HepG2 (cell line): Measurements from ENCODE around the gene TECPR1. TPM values are rescaled to one million over a fixed set of nuclear protein-coding genes. Genes with fewer than 3 reads are reported as not detected.

Source experiments
- DMAP1 ChIP-seq: IDR thresholded peaks from 2 replicates; pipeline ENCODE4 v1.6.1; 2016
- HNRNPUL1 ChIP-seq: fragments of 200-400 bp; formaldehyde crosslinking; IDR thresholded peaks from 2 replicates; pipeline ENCODE4 v1.6.1; 2017; ENCODE audit warnings: low read depth, mild to moderate bottlenecking, low read length, moderate library complexity
- IKZF4 ChIP-seq: sonication (generic); formaldehyde crosslinking; IDR thresholded peaks from 2 replicates; pipeline ENCODE4 v1.5.1; 2020; ENCODE audit warnings: borderline replicate concordance, mild to moderate bottlenecking, low read depth, missing genetic modification reagents; ENCODE audit errors: not compliant biosample characterization
- KAT7 ChIP-seq: IDR thresholded peaks from 2 replicates; pipeline ENCODE4 v1.6.1; 2018; ENCODE audit warnings: borderline replicate concordance, missing compliant biosample characterization
- MTF2 ChIP-seq: sonication (generic); formaldehyde crosslinking; IDR thresholded peaks from 2 replicates; pipeline ENCODE4 v1.5.0; 2020; ENCODE audit warnings: missing genetic modification reagents, borderline replicate concordance
- NBN ChIP-seq: fragments of 450-650 bp; conservative IDR thresholded peaks from 2 replicates; pipeline ENCODE4 v1.6.1; 2017
- NFKB2 ChIP-seq: sonication (generic); formaldehyde crosslinking; IDR thresholded peaks from 2 replicates; pipeline ENCODE4 v1.4.0; 2020; ENCODE audit warnings: missing genetic modification reagents, borderline replicate concordance
- TAF15 ChIP-seq: fragments of 200-400 bp; formaldehyde crosslinking; IDR thresholded peaks from one replicate; pipeline ENCODE4 v1.6.1; 2018; ENCODE audit warnings: mild to moderate bottlenecking, low read depth, low read length; ENCODE audit not compliant: poor library complexity, severe bottlenecking
- YY1 ChIP-seq: IDR thresholded peaks from 2 replicates; pipeline ENCODE4 v1.6.1; 2011; ENCODE audit warnings: low read length, low read depth, moderate library complexity, mild to moderate bottlenecking; ENCODE audit not compliant: insufficient read depth, insufficient replicate concordance
- ZFP36L2 ChIP-seq: sonication (generic); formaldehyde crosslinking; IDR thresholded peaks from 2 replicates; pipeline ENCODE4 v1.4.0; 2020; ENCODE audit warnings: missing genetic modification reagents
- ZNF160 ChIP-seq: sonication (generic); formaldehyde crosslinking; IDR thresholded peaks from 2 replicates; pipeline ENCODE4 v1.8.0; 2022; ENCODE audit warnings: mild to moderate bottlenecking, inconsistent platforms, missing genetic modification reagents
- ZNF501 ChIP-seq: sonication (generic); formaldehyde crosslinking; IDR thresholded peaks from 2 replicates; pipeline ENCODE4 v1.5.1; 2020; ENCODE audit warnings: mild to moderate bottlenecking, moderate library complexity, missing genetic modification reagents
- polyA plus RNA-seq, 8 experiments: library from polyadenylated mRNA; depleted of rRNA in 3 of 8; stranded (reverse) in 7 of 8; unstranded in 1 of 8; fragments of >200 nt; fragmentation: Illumina TruSeq in 4 of 8; extraction: Trizol in 4 of 8; gene quantifications; 2 replicates each; pipeline versions ENCODE4 v1.2.1 to v1.2.3, GENCODE V29; 2011 to 2016; ENCODE audit warnings: low read depth in 4 of 8, missing spikeins in 1 of 8, mixed read lengths in 1 of 8; ENCODE audit not compliant: insufficient read depth in 1 of 8
- total RNA-seq, 5 experiments: library from RNA; depleted of rRNA; stranded (reverse); fragments of >200 nt; fragmentation: Illumina TruSeq; extraction: Trizol; gene quantifications; 2 replicates each; pipeline ENCODE4 v1.2.3, GENCODE V29; 2016; ENCODE audit warnings: low read depth in 1 of 5
- TF ChIP-seq, protein P1 (sequence below): sonication (generic); formaldehyde crosslinking; IDR thresholded peaks from 2 replicates; pipeline ENCODE4 v1.4.0; 2020; ENCODE audit warnings: missing genetic modification reagents
- TF ChIP-seq, protein P2 (sequence below): sonication (generic); formaldehyde crosslinking; IDR thresholded peaks from 2 replicates; pipeline ENCODE4 v1.4.0; 2020; ENCODE audit warnings: missing genetic modification reagents, borderline replicate concordance
- TF ChIP-seq, protein P3 (sequence below): sonication (generic); formaldehyde crosslinking; IDR thresholded peaks from 2 replicates; pipeline ENCODE4 v1.4.0; 2020; ENCODE audit warnings: missing genetic modification reagents

The TECPR1 gene
- total and polyA plus RNA-seq, 2 of the 13 experiments (the other 11 are each of a cell fraction or from before 2014, with no cell fraction given): 2.3 to 6.3 TPM

DNA sequence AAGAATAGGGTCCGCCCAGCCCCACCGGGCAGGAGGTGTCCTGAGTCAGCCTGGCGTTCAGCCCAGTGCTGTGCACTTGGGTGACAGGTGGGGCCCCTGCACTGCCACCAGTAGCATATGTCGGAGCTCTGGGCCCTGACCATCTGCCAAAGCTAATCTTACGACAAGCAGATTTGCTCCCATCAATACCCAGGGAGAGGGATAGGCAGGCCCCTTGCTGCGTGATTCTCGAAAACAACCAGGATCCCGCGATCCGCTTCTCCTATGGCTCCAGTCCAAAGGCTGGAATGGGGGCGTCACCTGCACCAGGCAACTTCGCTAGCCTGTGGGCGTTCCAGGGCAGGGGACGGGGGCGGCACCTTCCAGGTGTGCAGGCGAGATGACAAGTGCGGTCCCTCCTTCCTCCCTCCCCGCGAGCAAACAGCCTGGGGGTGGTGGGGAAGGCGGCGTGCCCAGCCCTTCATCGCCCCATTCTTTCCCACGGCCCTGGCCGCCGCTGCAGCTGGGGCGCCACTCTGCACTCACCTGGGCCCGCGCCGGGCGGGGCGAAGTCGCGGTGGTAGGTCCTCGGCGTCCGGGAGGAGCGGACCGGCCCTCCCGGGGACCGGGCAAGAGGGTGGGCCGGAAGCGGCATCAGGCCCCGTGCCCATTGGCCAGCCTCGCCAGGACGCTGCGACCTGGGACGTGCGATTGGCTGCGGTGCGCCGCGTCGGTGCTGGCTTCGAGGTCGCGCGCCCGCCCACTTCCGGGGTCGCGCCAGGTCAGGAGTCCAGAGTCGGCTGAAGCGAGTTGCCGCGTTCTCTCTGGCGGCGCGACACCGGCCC is at the start of gene TECPR1 (continued):
- TF ChIP-seq, protein P1, sequence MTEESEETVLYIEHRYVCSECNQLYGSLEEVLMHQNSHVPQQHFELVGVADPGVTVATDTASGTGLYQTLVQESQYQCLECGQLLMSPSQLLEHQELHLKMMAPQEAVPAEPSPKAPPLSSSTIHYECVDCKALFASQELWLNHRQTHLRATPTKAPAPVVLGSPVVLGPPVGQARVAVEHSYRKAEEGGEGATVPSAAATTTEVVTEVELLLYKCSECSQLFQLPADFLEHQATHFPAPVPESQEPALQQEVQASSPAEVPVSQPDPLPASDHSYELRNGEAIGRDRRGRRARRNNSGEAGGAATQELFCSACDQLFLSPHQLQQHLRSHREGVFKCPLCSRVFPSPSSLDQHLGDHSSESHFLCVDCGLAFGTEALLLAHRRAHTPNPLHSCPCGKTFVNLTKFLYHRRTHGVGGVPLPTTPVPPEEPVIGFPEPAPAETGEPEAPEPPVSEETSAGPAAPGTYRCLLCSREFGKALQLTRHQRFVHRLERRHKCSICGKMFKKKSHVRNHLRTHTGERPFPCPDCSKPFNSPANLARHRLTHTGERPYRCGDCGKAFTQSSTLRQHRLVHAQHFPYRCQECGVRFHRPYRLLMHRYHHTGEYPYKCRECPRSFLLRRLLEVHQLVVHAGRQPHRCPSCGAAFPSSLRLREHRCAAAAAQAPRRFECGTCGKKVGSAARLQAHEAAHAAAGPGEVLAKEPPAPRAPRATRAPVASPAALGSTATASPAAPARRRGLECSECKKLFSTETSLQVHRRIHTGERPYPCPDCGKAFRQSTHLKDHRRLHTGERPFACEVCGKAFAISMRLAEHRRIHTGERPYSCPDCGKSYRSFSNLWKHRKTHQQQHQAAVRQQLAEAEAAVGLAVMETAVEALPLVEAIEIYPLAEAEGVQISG (CRISPR knock-in tag): peak; percentile 85
- TF ChIP-seq, protein P2, sequence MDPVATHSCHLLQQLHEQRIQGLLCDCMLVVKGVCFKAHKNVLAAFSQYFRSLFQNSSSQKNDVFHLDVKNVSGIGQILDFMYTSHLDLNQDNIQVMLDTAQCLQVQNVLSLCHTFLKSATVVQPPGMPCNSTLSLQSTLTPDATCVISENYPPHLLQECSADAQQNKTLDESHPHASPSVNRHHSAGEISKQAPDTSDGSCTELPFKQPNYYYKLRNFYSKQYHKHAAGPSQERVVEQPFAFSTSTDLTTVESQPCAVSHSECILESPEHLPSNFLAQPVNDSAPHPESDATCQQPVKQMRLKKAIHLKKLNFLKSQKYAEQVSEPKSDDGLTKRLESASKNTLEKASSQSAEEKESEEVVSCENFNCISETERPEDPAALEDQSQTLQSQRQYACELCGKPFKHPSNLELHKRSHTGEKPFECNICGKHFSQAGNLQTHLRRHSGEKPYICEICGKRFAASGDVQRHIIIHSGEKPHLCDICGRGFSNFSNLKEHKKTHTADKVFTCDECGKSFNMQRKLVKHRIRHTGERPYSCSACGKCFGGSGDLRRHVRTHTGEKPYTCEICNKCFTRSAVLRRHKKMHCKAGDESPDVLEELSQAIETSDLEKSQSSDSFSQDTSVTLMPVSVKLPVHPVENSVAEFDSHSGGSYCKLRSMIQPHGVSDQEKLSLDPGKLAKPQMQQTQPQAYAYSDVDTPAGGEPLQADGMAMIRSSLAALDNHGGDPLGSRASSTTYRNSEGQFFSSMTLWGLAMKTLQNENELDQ (CRISPR knock-in tag): no peak
- TF ChIP-seq, protein P3, sequence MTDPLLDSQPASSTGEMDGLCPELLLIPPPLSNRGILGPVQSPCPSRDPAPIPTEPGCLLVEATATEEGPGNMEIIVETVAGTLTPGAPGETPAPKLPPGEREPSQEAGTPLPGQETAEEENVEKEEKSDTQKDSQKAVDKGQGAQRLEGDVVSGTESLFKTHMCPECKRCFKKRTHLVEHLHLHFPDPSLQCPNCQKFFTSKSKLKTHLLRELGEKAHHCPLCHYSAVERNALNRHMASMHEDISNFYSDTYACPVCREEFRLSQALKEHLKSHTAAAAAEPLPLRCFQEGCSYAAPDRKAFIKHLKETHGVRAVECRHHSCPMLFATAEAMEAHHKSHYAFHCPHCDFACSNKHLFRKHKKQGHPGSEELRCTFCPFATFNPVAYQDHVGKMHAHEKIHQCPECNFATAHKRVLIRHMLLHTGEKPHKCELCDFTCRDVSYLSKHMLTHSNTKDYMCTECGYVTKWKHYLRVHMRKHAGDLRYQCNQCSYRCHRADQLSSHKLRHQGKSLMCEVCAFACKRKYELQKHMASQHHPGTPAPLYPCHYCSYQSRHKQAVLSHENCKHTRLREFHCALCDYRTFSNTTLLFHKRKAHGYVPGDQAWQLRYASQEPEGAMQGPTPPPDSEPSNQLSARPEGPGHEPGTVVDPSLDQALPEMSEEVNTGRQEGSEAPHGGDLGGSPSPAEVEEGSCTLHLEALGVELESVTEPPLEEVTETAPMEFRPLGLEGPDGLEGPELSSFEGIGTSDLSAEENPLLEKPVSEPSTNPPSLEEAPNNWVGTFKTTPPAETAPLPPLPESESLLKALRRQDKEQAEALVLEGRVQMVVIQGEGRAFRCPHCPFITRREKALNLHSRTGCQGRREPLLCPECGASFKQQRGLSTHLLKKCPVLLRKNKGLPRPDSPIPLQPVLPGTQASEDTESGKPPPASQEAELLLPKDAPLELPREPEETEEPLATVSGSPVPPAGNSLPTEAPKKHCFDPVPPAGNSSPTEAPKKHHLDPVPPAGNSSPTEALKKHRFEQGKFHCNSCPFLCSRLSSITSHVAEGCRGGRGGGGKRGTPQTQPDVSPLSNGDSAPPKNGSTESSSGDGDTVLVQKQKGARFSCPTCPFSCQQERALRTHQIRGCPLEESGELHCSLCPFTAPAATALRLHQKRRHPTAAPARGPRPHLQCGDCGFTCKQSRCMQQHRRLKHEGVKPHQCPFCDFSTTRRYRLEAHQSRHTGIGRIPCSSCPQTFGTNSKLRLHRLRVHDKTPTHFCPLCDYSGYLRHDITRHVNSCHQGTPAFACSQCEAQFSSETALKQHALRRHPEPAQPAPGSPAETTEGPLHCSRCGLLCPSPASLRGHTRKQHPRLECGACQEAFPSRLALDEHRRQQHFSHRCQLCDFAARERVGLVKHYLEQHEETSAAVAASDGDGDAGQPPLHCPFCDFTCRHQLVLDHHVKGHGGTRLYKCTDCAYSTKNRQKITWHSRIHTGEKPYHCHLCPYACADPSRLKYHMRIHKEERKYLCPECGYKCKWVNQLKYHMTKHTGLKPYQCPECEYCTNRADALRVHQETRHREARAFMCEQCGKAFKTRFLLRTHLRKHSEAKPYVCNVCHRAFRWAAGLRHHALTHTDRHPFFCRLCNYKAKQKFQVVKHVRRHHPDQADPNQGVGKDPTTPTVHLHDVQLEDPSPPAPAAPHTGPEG (CRISPR knock-in tag): 0 out of 2 replicates have a peak, but pooled peaks have one; percentile 21
- TF ChIP-seq NBN (no peak), YY1 (peak; percentile 20), NFKB2 (CRISPR knock-in tag) (no peak), KAT7 (CRISPR knock-in tag) (peak; percentile 86), MTF2 (CRISPR knock-in tag) (0 out of 2 replicates have a peak, but pooled peaks have one; percentile 51), DMAP1 (peak; percentile 78), ZNF160 (CRISPR knock-in tag) (peak; percentile 82; the same call in 1 of the 2 replicates), ZFP36L2 (no peak), ZNF501 (CRISPR knock-in tag) (peak; percentile 63; the same call in 1 of the 2 replicates), TAF15 (no peak), IKZF4 (CRISPR knock-in tag) (peak; percentile 31), HNRNPUL1 (no peak)
